H1 (cell line): ENCODE data around the gene TMEM120B. TPM values are rescaled to one million over a fixed set of nuclear protein-coding genes. Genes with fewer than 3 reads are reported as not detected.
A peak's percentile ranks its signal among the peaks of the same experiment; 100 is the strongest.

Experiments used
- CTCF ChIA-PET: fragments of 300-600 bp; sonication (Branson Sonifier 250); formaldehyde crosslinking; loops from one replicate; lab custom pipeline; 2021; ENCODE audit not compliant: partially characterized antibody; lab: Charles Lee
- POLR2A ChIA-PET: fragments of 300-600 bp; sonication (Branson Sonifier 250); formaldehyde crosslinking; loops from one replicate; lab custom pipeline; 2021; ENCODE audit warnings: inconsistent platforms; ENCODE audit not compliant: partially characterized antibody; lab: Charles Lee
- DNase-seq, 2 experiments: peaks; one replicate each; pipeline versions ENCODE4 v3.0.0 to v3.0.0-alpha.2; 2010 to 2022; ENCODE audit warnings: low spot score in 2 of 2, low read depth in 1 of 2, mixed read lengths in 1 of 2
- FAIRE-seq: peaks from 2 replicates; lab custom pipeline; 2011; peaks lifted over from hg19 to GRCh38; lab: Jason Lieb, UNC
- H2AFZ ChIP-seq: 2 replicates; pipeline ENCODE4 v1.8.1; 2012; ENCODE audit warnings: low read length, inconsistent platforms
- H2AK5ac ChIP-seq: 2 replicates; pipeline ENCODE4 v1.6.1; 2013; ENCODE audit warnings: low read depth, low read length
- H2BK120ac ChIP-seq: replicated peaks from 2 replicates; pipeline ENCODE3; 2013; ENCODE audit warnings: low read depth, low read length, inconsistent platforms
- H2BK12ac ChIP-seq: 2 replicates; pipeline ENCODE4 v1.6.1; 2013; ENCODE audit warnings: low read depth, low read length
- H2BK15ac ChIP-seq: 2 replicates; pipeline ENCODE4 v1.6.1; 2013; ENCODE audit warnings: low read length
- H2BK20ac ChIP-seq: 2 replicates; pipeline ENCODE4 v1.6.1; 2013; ENCODE audit warnings: low read length
- H2BK5ac ChIP-seq: 2 replicates; pipeline ENCODE4 v1.6.1; 2013; ENCODE audit warnings: low read depth, low read length
- H3K14ac ChIP-seq: 2 replicates; pipeline ENCODE4 v1.6.1; 2013; ENCODE audit warnings: inconsistent platforms; ENCODE audit not compliant: insufficient read length
- H3K18ac ChIP-seq: 2 replicates; pipeline ENCODE4 v1.6.1; 2013; ENCODE audit warnings: low read length; ENCODE audit errors: extremely low read depth
- H3K23ac ChIP-seq: 2 replicates; pipeline ENCODE4 v1.6.1; 2013; ENCODE audit warnings: inconsistent platforms; ENCODE audit not compliant: insufficient read length
- H3K23me2 ChIP-seq: 2 replicates; pipeline ENCODE4 v1.6.1; 2013; ENCODE audit warnings: low read depth, low read length
- H3K27ac ChIP-seq: 2 replicates; pipeline ENCODE4 v1.6.1; 2011; ENCODE audit warnings: low read depth, low read length, inconsistent platforms
- H3K27me3 ChIP-seq, 4 experiments: replicated peaks in 1 of 4; 1 replicate in 1 of 4; 2 replicates in 3 of 4; pipeline versions ENCODE4 v1.6.1 to v1.8.1; 2011 to 2013; ENCODE audit warnings: low read length in 3 of 4, mild to moderate bottlenecking in 3 of 4, inconsistent platforms in 2 of 4, mixed read lengths in 2 of 4, moderate library complexity in 1 of 4; ENCODE audit not compliant: control insufficient read depth in 3 of 4, insufficient read depth in 3 of 4; ENCODE audit errors: extremely low read depth in 1 of 4
- H3K36me3 ChIP-seq, 4 experiments: 2 replicates each; pipeline versions ENCODE4 v1.6.1 to v1.8.1; 2011 to 2013; ENCODE audit warnings: mild to moderate bottlenecking in 4 of 4, low read length in 3 of 4, moderate library complexity in 2 of 4, control low read depth in 1 of 4, inconsistent platforms in 1 of 4; ENCODE audit not compliant: insufficient read depth in 4 of 4, control insufficient read depth in 2 of 4
- H3K4ac ChIP-seq: replicated peaks from 2 replicates; pipeline ENCODE3; 2013; ENCODE audit warnings: low read length, low read depth, mixed read lengths, inconsistent platforms; ENCODE audit not compliant: insufficient read length
- H3K4me1 ChIP-seq, 4 experiments: replicated peaks in 1 of 4; 1 replicate in 1 of 4; 2 replicates in 3 of 4; pipeline versions ENCODE4 v1.6.1 to v1.8.1; 2011 to 2013; ENCODE audit warnings: low read length in 3 of 4, inconsistent platforms in 2 of 4, mixed read lengths in 1 of 4; ENCODE audit not compliant: insufficient read depth in 4 of 4, control insufficient read depth in 3 of 4
- H3K4me2 ChIP-seq, 2 experiments: 2 replicates each; pipeline versions ENCODE4 v1.6.1 to v1.8.1; 2011 to 2013; ENCODE audit warnings: low read depth in 2 of 2, low read length in 2 of 2, control low read depth in 1 of 2, inconsistent platforms in 1 of 2, mild to moderate bottlenecking in 1 of 2; ENCODE audit not compliant: insufficient read depth in 1 of 2
- H3K4me3 ChIP-seq, 4 experiments: fragments of 200-600, 300-600 bp in 1 of 4; sonication (generic), shearing (Covaris generic), sonication (Bioruptor Twin) in 1 of 4; 2 replicates each; pipeline versions ENCODE4 v1.5.1 to v1.8.1; 2011 to 2016; ENCODE audit warnings: low read length in 4 of 4, low read depth in 3 of 4, control low read depth in 2 of 4, inconsistent platforms in 2 of 4, mild to moderate bottlenecking in 2 of 4, mixed read lengths in 1 of 4, moderate library complexity in 1 of 4; ENCODE audit not compliant: insufficient read depth in 2 of 4; ENCODE audit errors: extremely low read depth in 1 of 4
- H3K56ac ChIP-seq: replicated peaks from 2 replicates; pipeline ENCODE3; 2013; ENCODE audit warnings: low read depth, mild to moderate bottlenecking, mixed read lengths, low read length, inconsistent platforms; ENCODE audit not compliant: insufficient read length
- H3K79me1 ChIP-seq: 2 replicates; pipeline ENCODE4 v1.6.1; 2013; ENCODE audit warnings: low read depth, low read length, control low read depth
- H3K79me2 ChIP-seq, 2 experiments: 2 replicates each; pipeline versions ENCODE4 v1.6.1 to v1.8.1; 2012 to 2013; ENCODE audit warnings: low read length in 2 of 2, mild to moderate bottlenecking in 2 of 2, inconsistent platforms in 1 of 2; ENCODE audit not compliant: insufficient read depth in 2 of 2, control insufficient read depth in 1 of 2
- H3K9ac ChIP-seq, 4 experiments: replicated peaks in 1 of 4; 1 replicate in 1 of 4; 2 replicates in 3 of 4; pipeline versions ENCODE4 v1.6.1 to v1.8.1; 2011 to 2013; ENCODE audit warnings: low read depth in 3 of 4, low read length in 3 of 4, control low read depth in 2 of 4, mild to moderate bottlenecking in 2 of 4, moderate library complexity in 2 of 4, inconsistent platforms in 1 of 4; ENCODE audit errors: extremely low read depth in 1 of 4
- H3K9me3 ChIP-seq, 2 experiments: 2 replicates each; pipeline versions ENCODE4 v1.6.1 to v1.8.1; 2012 to 2013; ENCODE audit warnings: mild to moderate bottlenecking in 2 of 2, moderate library complexity in 2 of 2, control low read depth in 1 of 2, inconsistent platforms in 1 of 2, low read depth in 1 of 2, low read length in 1 of 2, mixed read lengths in 1 of 2; ENCODE audit not compliant: insufficient read depth in 2 of 2
- H4K20me1 ChIP-seq, 2 experiments: replicated peaks in 1 of 2; 2 replicates each; pipeline versions ENCODE3 to v1.8.1; 2011 to 2013; ENCODE audit warnings: inconsistent platforms in 2 of 2, low read length in 2 of 2, mild to moderate bottlenecking in 1 of 2; ENCODE audit not compliant: insufficient read depth in 2 of 2, control insufficient read depth in 1 of 2
- H4K5ac ChIP-seq: 2 replicates; pipeline ENCODE4 v1.6.1; 2013; ENCODE audit warnings: low read length, low read depth, mixed read lengths, inconsistent platforms; ENCODE audit not compliant: insufficient read length
- H4K8ac ChIP-seq: 2 replicates; pipeline ENCODE4 v1.8.0; 2013; ENCODE audit warnings: mild to moderate bottlenecking, moderate library complexity, low read length, inconsistent platforms; ENCODE audit not compliant: insufficient read depth; ENCODE audit errors: extremely low read depth
- H4K91ac ChIP-seq: replicated peaks from 2 replicates; pipeline ENCODE3; 2013; ENCODE audit warnings: low read length, mixed read lengths, inconsistent platforms; ENCODE audit not compliant: insufficient read length
- SAP30 ChIP-seq: fragments of 300-600 bp; sonication (generic); IDR thresholded peaks from 2 replicates; pipeline ENCODE4 v1.7.1; 2012; ENCODE audit warnings: low read length, moderate library complexity, mild to moderate bottlenecking, inconsistent platforms; ENCODE audit not compliant: insufficient read depth, insufficient replicate concordance
- SIN3A ChIP-seq, 2 experiments: IDR thresholded peaks in 1 of 2; conservative IDR thresholded peaks in 1 of 2; 2 replicates each; pipeline ENCODE4 v1.6.1; 2011 to 2012; ENCODE audit warnings: low read length in 2 of 2, improper control_type of control experiment in 1 of 2, low read depth in 1 of 2, mild to moderate bottlenecking in 1 of 2
- WGBS, 2 experiments: shearing (Covaris generic) in 1 of 2; methylation state at CpG; one replicate each; pipeline versions ENCODE4 v1.1.6 to v1.1.7; 2013 to 2015; ENCODE audit warnings: low lambda C conversion rate in 2 of 2, mixed read lengths in 2 of 2, inconsistent platforms in 1 of 2, low coverage in 1 of 2, missing lambda C conversion rate in 1 of 2; ENCODE audit not compliant: insufficient replicate concordance in 2 of 2, insufficient coverage in 1 of 2, insufficient read length in 1 of 2; ENCODE audit errors: extremely low coverage in 1 of 2, missing lambda C conversion rate in 1 of 2; 5-methylcytosine and 5-hydroxymethylcytosine counted together
- polyA plus RNA-seq, 7 experiments: library from polyadenylated mRNA; depleted of rRNA in 3 of 7; stranded (reverse) in 5 of 7; unstranded in 2 of 7; fragments of >200 nt in 5 of 7; fragments of 200-250 nt in 2 of 7; gene quantifications; 1 replicate in 5 of 7; 2 replicates in 1 of 7; 4 replicates in 1 of 7; pipeline versions ENCODE4 v1.2.1 to v1.2.3, GENCODE V29; 2011 to 2013; ENCODE audit warnings: missing spikeins in 2 of 7, mixed read lengths in 2 of 7
- total RNA-seq: library from RNA; stranded (reverse); fragmentation: NEBNext Ultra II Directional; extraction: Animal tissue kit (Norgen Biotek cat#: 25700); gene quantifications from 2 replicates; pipeline ENCODE4 v1.2.1, GENCODE V29; 2021

The TMEM120B gene
- total and polyA plus RNA-seq, 2 of the 8 experiments (the other 6 are each of a cell fraction or from before 2014, with no cell fraction given) = 22.0 to 29.1 TPM

DNA sequence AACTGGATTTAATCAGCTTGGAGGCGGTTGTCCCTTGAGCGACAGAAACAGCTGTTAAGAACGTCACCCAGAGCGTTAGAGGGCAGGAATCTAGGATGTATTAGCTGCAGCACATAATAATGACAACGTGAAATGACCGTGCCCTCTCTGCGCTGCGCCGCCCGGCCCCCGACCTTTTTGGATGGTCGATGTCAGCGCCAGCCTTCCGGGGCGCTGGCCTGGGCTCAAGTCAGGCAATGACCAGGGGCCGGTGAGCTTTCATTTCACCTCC, 427 bp upstream of the TMEM120B start:
- Histone ChIP-seq H3K4me3 (peak overlapping the region; percentile 71 to 91 (median 82)), H3K23me2 (peaks cover 11% of the 10 kb centered on the region; the same call in 1 of the 2 replicates), H2BK5ac (peak overlapping the region; percentile 71; the same call in 1 of the 2 replicates), H4K91ac (no peak overlapping the region), H2BK15ac (0 out of 2 replicates have a peak overlapping the region, but pooled peaks have one; percentile 46), H4K8ac (0 out of 2 replicates have a peak overlapping the region, but pooled peaks have one; percentile 39), H3K36me3 (no peaks in the 10 kb centered on the region), H3K56ac (no peak overlapping the region), H2AK5ac (no peak overlapping the region), H3K14ac (no peak overlapping the region), H3K27me3 (no peaks in the 10 kb centered on the region), H3K23ac (no peak overlapping the region), H3K4me1 (peaks cover 0 to 13% (median 4%) of the 10 kb centered on the region in 4 experiments; a peak in 5 of 7 replicates), H4K20me1 (peaks cover 4 to 10% of the 10 kb centered on the region in 2 experiments), H3K79me2 (peaks cover 0 to 33% of the 10 kb centered on the region in 2 experiments; a peak in 3 of 4 replicates), H3K4me2 (peak overlapping the region; percentile 94), H3K18ac (peak overlapping the region; percentile 93; the same call in 1 of the 2 replicates), H3K27ac (no peak overlapping the region), H2BK20ac (no peak overlapping the region), H2AFZ (peak overlapping the region; percentile 95), H3K9me3 (no peaks in the 10 kb centered on the region), H4K5ac (no peak overlapping the region), H2BK120ac (no peak overlapping the region), H3K9ac (peak overlapping the region; percentile 45 to 80 (median 51)), H3K4ac (no peak overlapping the region), H2BK12ac (peak overlapping the region; percentile 50; the same call in 1 of the 2 replicates), H3K79me1 (peaks cover 15% of the 10 kb centered on the region)
- no peak for DNase-seq
- ChIA-PET CTCF (interaction anchor here (0.6 to 9.9 kb wide), 16 partner anchors 11 to 1396 kb away, joined by 3 to 69 read pairs (median 4); partner anchors contain the start of gene RHOF), POLR2A (interaction anchor here (0.8 to 2.1 kb wide), 17 partner anchors 9 to 135 kb away, joined by 3 to 10 read pairs (median 3); no protein-coding TSS in a partner anchor)
- TF ChIP-seq SIN3A (conservative IDR thresholded peaks at IDR 0.05 in 1 of 2, IDR thresholded peaks at IDR 0.05 in 1 of 2; ENCODE audit: low read depth in 1 of 2, low read length in 2 of 2) (peak in 1 of 2 experiments; percentile 12; a peak in 1 of 4 replicates), SAP30 (no peak)
- 3% methylated on average over 16 of the region's 16 CpGs; no CpG with 5 or more reads in 1 of the 2 experiments for WGBS, 2 experiments
- no peak for FAIRE-seq
